SIG-M5 treated with dmso at 0.1 percent for 504 hours (cell line): ENCODE measurements around the gene PPARA.
A peak's percentile ranks its signal among the peaks of the same experiment; 100 is the strongest.

Source experiments
- DNase-seq: peaks from one replicate; lab custom pipeline; 2025; ENCODE audit not compliant: unreplicated experiment; lab: John Stamatoyannopoulos, UW

Gene PPARA

DNA sequence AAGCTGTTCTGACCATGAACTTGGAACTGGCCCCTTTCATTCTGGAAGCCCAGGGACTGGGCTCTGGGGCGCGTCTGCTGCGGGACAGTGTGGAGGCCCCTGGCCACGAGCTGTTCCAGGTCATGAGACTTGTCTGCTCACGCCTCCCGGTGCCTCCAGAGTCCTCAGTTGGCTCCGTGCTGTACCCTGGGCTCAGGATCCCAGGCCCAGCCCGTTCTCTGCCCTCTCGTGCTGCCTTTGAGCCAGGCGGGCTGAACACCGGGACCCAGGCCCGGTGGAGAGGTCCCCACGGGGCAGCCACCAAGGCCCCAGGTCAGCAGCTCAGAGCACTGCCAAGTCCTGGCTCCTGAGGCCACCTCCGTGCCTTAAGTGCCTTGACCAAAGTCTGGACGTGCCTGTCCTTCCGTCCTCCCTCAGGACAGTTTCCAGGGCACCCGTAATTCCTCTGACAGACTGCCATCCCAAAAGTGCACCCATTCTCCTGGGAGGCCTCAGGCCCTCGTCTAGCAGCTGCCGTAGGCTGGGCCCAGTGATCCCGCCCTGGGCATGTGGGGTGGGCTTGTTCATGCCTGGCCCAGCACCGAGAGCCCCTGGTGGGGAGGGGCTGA, 36.3 kb upstream of the PPARA start:
- no peak for DNase-seq

DNA sequence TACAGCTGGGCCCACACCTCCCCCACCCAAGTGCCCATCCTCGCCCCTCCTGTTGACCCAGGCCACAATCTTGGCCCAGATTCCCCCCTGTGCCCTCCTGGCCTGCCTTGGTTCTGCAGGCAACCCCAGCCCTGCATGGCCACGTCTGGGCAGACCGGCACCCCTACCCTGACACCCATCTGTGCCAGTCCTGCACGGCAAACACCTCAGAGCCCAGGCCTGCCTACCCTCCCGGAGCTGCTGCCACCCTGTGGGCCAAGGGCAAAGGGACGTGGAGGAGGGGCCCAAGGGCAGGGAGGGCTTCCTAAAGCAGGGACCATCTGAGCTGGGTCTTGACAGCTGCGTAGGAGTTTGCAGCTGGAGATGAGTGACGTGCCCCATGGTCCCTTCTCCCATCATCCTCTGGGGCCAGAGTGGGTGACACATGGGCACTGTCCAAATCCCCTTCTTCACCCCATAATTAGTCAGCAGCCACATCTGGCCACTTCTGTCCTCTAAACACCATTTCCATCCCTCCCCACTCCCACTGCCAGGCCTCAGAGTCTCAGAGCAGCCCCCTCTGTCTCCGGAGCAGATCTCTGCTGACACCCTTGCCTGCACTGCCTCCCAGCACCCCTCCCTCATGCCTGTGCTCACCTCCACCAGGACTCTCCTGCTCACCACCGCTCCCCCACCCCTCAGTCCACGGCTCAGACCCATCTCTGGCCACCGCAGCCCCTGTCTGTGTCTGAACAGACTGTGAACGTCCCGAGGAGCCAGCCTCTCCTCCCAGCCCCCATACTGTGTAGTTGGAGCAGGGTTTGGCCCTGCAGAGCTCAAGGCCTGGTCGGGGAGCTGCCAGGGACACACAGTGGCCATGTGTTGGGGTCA, 35.6 kb upstream of the PPARA start:
- DNase-seq, result no peak

DNA sequence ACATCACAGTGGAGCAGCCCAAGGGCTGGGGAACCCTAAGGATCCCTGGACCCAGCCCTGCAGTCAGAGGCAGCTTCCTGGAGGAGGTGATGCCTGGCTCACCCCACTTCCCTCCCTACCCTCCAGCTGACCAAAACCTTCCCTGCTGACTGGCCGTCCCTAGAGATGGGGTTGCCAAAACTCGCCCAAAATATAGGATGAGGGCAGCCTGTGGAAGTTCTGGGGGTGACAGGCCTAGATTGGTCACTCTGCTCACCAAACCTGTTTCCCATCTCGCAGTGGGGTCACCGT, 35.0 kb upstream of the PPARA start:
- no peak for DNase-seq

DNA sequence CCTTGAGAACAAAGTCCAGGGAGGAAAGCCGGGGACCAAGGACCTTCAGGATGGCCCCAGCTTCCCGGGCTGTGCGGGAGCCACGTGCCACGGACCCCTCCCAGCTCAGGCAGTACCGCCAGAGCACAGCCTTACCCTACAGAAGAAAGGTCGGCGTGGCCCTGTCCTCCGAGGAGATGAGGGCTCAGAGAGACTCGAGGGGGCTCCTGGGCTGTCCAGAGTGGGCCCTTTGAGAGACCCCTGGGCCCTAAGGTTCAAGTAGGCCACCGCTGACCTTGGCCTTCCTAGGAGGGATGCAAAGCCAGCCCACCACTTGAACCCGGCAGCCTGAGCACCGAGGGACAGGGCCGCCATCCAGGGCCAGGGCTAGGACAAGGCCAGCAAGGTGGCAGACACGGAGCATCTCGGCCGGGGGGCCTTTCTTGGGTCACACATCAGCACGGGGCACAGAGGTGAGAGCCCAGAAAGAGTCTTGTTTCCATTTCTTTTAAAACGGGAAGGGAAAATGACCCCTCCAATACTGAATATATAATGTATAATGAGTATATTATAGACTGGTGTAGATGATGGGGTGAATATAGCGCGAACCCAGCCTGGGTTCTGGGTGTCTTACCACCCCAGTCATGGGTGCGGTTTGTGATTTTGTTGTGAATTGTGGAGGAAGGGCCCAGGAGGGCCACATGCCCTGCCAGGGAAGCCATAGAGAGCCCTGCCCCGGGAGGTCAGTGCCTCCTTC, 34.4 kb upstream of the PPARA start:
- no peak for DNase-seq

DNA sequence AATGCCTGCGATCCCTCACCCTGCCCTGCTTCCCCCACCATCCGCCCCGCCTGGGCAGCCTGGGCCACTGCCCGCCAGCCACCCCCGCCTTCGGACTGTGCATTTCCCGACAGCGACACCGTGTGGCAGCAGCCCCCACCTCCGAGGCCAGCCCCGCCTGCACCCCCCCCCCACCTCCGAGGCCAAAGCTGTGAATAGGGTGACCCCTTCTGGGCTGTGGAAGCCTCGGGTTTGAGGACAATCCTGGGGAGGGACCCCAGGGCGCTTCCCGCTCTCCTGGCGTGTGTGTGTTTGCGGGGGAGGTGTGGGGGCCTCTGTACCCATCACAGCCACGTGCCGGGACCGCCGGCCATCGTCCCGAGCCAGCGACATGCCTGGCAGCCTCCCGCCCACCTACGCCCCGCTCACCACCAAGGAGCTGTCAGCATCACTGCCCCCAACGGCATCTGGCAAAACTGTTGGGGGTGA, 33.8 kb upstream of the PPARA start:
- DNase-seq, result peak; percentile 70

DNA sequence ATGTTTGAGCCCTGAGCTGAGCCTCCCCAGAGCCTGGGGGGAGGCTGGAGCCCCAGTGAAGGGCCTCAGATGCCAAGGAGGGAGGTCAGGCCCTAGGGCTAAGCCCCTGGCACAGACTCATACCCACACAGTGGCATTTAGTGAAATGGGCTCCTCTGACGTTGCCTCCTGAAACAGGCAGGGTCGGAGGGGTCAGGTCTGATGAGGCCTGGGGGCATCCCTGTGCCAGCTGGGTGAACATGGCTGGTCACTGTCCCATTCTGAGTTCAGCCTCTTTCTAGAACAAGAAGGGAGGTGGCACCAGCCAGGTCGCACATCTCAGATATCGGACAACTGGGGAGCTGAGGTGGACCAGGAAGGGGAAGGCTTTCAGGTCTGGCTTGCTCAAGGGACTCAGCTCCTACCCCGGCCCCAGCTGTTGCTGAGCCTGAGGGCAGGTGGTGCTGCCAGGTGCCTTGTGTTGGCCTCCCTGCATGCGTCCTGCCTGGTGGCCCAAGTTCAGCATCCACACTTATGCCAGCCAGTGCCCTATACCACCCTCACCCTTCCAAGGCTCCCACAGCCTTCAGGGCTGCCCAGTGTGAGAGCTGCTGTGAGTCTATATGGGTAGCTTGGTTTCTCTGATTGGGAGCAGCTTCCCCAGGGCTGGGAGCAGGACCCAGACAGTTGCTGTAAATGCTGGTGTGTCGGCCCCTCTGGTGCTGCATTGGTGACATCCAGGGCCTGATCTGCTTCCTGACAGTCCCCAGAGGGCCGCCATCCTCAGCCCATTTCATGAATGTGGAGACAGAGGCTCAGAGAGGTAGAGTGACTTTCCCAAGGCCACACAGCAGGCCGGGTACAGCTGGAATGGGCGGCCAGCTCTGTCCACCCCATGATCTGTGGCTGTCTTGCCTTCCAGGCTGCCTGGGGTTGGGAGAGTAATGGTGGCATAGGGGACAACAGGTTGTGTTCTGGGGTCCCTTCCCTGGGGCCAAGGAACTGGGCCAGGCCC, 32.8 kb upstream of the PPARA start:
- no peak for DNase-seq

DNA sequence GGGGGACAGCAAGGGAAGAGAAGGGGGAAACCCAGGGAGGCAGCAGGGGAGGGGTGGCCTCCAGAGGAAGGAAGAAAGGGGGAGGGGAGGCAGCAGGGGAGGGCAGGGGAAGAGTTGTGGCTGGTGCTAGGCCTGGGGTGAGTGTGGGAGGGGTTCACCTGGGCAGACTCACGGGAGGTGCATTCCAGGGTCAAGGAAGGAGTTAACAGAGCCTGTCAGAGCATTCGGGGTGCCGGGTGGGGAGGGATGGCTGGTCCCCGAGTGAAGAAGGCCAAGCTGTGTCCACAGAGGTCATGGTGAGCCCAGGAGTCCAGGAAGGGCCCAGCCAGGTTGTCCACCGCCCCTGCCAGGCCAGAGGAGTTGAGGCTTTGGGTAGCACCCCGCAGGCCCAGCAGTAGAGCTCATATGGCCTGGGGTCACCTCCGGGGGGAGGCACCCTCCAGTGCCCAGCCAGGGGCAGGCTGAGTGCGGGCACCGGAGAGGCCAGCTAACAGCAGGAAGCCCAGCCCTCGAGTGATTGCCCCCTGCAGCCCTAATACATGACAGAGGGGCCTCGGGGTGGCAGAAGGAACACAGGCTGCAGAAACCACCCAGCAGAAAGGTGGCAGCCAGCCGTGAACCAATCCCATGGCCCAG, 31.1 kb upstream of the PPARA start:
- no peak for DNase-seq

DNA sequence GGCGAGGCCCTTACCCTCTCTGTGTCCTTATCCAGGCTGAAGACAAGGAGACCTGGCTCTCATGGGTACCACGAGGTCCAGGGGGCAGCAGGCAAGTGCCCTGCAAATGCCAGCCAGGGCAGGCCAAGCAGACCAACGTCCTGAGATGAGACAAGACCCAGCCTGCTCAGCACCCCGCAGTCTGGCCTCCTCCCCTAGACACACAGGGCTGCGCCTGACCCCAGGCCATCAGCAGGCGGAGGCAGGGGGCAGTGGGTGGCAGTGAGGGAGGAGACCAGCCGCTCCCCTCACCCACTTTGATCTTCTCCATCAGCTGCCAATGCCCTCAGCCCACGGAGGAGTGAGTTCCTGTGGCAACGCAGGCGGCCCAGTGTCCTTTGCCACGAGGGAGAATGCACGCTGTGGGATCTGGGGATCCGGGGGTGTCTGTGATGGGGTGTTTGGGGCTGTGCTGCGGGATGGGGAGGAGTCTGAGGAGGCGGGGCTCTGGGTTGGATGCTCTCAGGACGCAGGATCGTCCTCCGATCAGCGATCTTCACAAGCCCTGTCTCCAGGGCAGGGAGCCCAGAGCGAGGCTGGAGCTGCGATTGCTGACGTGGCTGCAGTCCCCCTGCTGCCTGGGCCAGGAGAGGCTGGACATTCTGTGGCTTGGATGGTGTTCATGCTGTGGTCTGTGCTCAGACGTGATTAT, 30.5 kb upstream of the PPARA start:
- no peak for DNase-seq

DNA sequence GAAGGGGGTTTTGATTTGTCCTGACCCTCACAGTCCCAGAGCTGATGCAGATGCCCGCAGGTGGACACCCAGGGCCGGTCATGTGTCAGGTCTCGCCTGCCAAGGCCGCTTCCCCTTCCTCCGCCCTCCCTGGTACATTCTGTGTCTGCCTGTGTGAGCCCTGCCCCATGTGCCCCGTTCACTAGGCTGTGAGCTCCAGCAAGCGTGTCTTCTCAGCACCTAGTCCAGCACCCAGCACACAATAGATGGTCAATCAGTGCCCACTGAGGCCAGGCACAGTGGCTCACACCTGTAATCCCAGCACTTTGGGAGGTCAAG, 29.9 kb upstream of the PPARA start:
- DNase-seq, result no peak

DNA sequence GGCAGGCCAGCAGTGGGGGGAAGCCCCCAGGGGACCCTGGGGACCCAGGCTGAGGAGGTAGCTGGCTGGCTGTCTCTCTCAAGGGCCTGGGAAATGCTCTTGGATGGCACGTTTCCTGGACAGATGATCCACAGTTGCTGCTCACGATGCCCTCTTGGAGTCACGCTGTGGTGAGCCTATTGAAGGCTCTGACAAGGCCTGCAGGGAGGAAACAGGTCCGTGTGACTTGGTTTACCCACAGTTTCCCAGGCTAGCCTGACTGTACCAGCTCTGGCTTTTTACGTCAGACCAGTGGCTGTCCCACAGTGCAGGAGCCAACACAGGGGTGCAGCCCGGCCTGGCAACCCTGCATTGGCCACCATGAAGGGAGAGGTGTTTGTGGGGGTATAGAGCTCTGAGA, 29.2 kb upstream of the PPARA start:
- no peak for DNase-seq

DNA sequence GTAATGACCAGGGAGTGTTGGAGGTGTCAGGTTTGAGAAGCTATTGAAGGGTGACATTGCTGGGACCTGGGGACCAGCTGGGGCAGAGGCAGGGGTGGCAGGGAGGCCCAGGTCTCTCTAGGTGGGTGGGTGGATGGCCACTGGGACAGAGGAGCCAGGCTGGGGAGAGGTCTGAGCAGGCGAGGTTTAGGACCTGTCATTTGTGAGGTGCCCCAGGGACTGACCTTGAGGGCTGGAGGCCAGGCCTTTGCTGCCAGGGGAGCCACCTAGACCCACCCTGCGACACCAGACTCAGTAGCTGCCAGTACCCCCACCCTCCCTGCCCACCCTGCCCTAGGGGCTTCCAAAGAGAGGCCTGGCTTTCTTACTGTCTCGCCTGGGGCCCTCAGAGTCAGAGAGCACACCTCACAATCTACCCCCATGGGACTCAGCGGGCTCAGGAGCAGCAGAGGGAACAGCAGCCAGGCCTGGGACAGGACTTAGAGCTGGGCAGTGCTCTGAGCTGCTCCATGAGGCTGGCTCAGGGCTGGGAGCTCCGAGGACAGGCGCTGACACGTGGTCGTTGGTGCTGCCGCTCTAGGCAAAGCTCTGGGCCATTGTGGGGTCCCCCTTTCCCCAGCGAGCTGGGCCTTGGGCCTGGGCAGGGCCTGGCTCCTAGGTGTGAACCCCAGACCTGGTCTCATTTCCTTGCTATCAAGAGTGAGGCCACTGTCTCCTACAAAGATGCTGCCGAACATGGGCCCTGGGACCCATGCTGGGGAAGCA, 28.6 kb upstream of the PPARA start:
- DNase-seq, result no peak

DNA sequence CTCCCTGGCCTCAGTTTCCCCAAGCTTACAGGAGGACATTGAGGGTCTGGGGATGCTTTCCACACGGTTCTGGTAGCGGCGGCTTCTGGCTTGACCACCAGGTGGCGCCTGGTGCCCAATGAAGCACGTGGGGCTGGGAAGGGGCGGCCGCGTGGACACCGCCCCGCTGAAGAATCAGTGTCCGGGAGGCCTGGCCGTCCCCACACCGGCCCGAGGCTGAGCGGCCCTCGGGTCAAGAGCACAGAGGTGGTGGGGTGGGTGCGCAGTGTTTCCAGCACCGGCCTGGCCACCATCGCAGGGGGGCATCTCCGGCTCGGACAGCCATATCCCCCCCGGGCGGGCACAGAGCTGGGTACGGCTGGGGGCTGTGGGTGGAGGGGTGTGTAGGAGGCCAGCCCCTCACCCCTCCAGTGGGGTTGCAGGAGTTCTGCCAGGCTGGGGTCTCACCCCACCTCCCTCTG, 27.8 kb upstream of the PPARA start:
- peak; percentile 33 for DNase-seq

DNA sequence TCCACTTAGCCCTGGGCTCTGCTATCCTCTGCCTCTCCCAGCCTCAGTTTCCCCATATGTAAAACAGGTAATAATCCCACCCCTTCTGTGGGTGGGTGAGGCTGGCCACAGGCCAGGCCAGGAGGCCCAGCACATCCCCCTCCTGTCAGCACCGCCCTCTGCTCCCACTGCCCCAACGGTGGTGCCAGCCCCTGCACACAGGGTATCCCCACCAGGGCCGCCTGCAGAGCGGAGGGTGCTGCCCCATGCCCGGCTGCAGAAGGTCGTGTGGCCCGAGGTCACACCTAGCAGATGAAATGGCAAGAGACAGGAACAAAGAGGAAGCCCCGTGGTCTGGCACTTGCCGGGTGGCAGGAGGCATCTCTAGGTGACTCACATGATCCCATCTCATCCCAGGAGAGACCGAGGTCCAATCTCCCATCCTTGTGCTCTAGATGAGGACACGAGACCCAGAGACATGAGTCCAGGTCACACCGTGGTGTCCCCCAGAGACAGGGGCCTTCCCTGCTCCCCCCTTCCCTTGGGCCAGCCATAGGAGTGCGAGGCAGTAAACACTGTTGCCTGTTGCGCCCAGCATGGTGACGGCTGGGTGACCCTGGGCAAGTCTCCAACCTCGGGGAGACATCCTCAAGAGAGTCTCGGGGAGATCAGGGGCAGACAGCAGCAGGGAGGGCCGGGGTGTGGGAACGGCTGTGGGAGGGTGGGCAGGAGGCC, 27.2 kb upstream of the PPARA start:
- no peak for DNase-seq

DNA sequence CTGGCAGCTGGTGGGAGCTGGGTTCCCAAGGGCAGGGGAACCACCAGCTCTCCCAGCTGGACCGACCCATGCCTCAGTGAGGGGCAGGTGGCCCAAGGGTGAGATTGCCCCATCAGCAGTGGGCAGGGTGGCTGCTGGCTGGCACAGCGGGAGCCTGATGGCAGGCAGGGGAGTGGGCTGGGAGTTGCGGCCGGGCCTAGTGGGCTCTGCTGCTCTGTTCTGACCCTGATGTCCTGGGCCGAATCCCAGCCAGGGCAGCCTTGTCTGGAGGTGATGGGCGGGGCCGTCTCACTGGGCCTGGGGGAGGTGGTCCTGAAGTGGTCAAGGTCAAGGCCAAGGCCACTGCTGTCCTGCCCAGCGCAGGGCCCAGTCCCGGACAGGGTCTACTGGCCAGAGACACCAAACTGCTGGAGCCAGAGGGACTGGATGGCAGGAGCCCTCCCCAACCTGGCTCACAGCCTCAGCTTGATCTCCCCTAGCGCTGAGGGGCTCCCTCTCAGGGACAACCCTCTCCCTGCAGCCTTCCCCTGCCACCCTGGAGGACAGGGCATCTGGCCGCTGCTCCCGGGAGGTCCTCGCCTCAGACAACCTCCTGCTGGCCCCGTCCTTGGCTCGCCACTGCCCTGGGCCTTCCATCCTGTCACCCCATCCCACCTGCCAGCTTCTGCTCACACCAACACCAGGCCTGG, 26.5 kb upstream of the PPARA start:
- no peak for DNase-seq

DNA sequence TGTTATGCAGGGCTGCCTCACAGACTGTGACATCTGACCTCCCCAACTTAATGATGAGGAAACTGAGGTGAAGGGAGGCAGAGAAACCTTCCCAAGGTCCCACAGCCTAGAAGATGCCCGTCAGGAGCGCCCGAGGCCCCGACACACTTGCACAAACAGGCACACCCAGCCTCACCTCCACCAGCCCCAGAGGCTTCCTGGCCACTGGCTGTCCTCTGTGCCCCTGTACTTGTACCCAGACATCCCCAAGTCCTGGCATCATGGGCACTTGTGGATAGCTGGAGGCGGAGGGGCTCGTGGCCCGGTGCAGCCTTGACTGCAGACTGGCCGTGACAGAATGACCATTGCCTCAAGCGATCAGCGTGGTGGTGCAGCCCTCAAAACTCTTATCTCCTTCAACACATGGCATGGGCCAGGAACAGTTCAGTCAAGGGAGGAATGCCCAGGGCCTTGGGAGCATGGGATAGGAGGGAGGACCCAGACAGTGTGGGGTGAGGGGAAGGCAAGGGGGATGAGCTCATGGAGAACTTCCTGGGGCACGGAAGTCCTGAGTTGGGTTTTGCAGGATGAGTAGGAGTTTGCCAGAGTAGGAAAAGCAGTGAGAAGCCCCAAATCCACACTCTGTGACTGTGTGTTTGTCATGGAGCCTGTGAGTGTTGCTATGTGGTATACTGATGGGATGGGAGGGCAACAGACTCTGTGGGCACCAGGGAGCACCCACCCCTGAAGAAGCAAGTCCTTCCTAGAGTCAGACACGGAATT, 25.8 kb upstream of the PPARA start:
- DNase-seq, result no peak

DNA sequence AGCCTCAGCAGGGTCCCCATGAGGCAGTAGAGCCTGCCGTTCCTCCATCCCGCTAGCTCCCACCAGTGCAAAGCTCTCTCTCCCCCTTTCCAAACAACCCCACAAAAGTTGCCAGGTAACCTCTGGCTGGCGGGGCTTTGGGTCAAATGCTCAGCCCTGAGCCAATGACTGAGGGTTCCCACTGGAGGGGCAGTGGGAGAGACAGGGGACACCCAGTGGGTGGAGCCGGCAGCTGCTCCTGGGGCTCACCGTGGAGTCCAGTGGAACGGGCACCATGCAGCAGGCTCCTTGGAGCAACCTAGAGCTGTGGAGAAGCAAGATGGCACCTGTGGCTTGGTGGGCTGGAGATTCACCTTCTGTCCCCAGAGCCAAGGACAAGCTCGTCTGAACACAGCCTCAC, 25.0 kb upstream of the PPARA start:
- no peak for DNase-seq
